Mucosa of descending colon (tissue), 3 donors: ENCODE results near the gene ELF5. TPM values are rescaled to one million over a fixed set of nuclear protein-coding genes. Genes with fewer than 3 reads are reported as not detected.

Source experiments
- ATAC-seq: fragments of 200-7000 bp; cut with Tn5 transposase; one replicate; pipeline ENCODE4 v1.9.1; 2020; ENCODE audit warnings: mild to moderate bottlenecking, moderate library complexity
- DNase-seq, 3 donors: peaks; one replicate each; pipeline ENCODE4 v3.0.0-alpha.2; 2020
- H3K36me3 ChIP-seq: fragments of 200-600 bp; one replicate; pipeline ENCODE4 v1.8.0; 2021; ENCODE audit warnings: low read depth, mild to moderate bottlenecking
- H3K4me1 ChIP-seq: fragments of 200-600 bp; one replicate; pipeline ENCODE4 v1.8.0; 2021; ENCODE audit warnings: low read depth, mild to moderate bottlenecking
- H3K4me3 ChIP-seq: fragments of 200-600 bp; one replicate; pipeline ENCODE4 v1.8.0; 2021; ENCODE audit warnings: mild to moderate bottlenecking
- H3K9me3 ChIP-seq: fragments of 200-600 bp; one replicate; pipeline ENCODE4 v1.8.0; 2021; ENCODE audit warnings: mild to moderate bottlenecking
- CTCF ChIP-seq: fragments of 200-600 bp; IDR thresholded peaks from one replicate; pipeline ENCODE4 v1.8.0; 2022; ENCODE audit warnings: antibody characterized with exemption, mild to moderate bottlenecking
- intact Hi-C, 2 donors: fragments of 100-400 bp; cut with DNase I in 1 of 2; cut with micrococcal nuclease in 1 of 2; formaldehyde crosslinking; loops; one replicate each; pipeline versions ENCODE4 v1.11.0 to v1.11.1; 2022; cut with DNase I, micrococcal nuclease
- total RNA-seq, 3 donors: library from RNA; stranded (reverse); fragmentation: NEBNext Ultra II Directional in 2 of 3; extraction: Animal tissue kit (Norgen Biotek cat#: 25700) in 2 of 3; gene quantifications; one replicate each; pipeline versions ENCODE4 v1.2.1 to v1.2.4, GENCODE V29; 2021 to 2023
- donor health status: DM: no; HTN: no; CAD: no; lungs with moderate emphysema.
- donor health status: DM: no; HTN: no; CAD: no.
- donor health status: DM: no; HTN: yes; CAD: no.

Gene ELF5
- total RNA-seq, 3 donors from 2014 or later, result not detected

DNA sequence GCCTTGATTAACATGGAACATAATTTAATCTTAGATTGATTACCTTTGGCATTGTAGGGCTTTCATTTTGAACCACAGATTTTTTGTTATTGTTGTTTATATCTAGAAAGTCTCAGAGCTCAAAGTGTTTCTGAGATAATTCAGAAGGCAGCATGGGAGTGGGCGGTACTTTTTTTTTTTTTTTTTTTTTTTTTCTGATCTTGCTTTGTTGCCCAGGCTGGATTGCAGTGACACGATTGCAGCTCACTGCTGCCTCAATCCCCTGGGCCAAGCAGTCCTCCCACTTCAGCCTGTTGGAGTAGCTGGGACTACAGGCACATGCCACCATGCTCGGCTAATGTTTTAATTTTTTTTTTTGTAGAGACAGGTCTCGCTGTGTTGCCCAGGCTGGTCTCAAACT lies 53.3 kb downstream of the ELF5 start:
- H3K9me3 ChIP-seq, result no peaks in the 10 kb centered on the region

GRCh38 chr11:34459507-34460162 lies 54.0 kb downstream of the ELF5 start:
- DNase-seq (no peak), ATAC-seq (no peak)
- TF ChIP-seq CTCF, result no peak
- Histone ChIP-seq H3K4me3 (no peak overlapping the region), H3K36me3 (peaks cover 16% of the 10 kb centered on the region), H3K9me3 (no peaks in the 10 kb centered on the region), H3K4me1 (no peaks in the 10 kb centered on the region)
- intact Hi-C loops, result no loop called here

More for the DNA sequence above, 53.3 kb downstream of the ELF5 start:
- peaks cover 16% of the 10 kb centered on the region for H3K36me3 ChIP-seq
- no peak for ATAC-seq
- DNase-seq, result no peak
- intact Hi-C loops, result no loop called here
- no peak for TF ChIP-seq CTCF
- H3K4me1 ChIP-seq, result no peaks in the 10 kb centered on the region
- H3K4me3 ChIP-seq, result no peak overlapping the region

DNA sequence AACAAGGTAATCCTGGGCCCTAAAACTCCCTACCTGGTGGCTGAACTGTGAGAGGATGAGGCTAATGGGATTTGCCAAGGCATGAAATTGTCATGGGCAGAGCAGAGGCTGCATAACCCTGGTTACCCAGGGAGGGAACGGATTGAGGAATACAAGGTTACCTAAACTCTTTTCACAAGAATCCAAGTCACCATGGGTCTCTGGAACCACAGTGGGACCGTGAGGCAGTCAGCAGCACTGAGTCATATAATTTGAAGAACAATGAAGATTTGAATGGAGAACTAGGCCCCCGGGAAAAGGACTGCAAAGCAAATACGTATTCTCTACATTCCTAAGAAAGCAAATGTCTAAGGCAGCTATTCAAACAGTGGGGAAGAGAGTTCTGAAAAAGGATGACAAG lies 55.1 kb downstream of the ELF5 start:
- Histone ChIP-seq H3K4me3 (no peak overlapping the region), H3K36me3 (peaks cover 16% of the 10 kb centered on the region), H3K4me1 (no peaks in the 10 kb centered on the region), H3K9me3 (no peaks in the 10 kb centered on the region)
- TF ChIP-seq CTCF, result no peak
- ATAC-seq (no peak), DNase-seq (no peak)
- intact Hi-C loops, result no loop called here

DNA sequence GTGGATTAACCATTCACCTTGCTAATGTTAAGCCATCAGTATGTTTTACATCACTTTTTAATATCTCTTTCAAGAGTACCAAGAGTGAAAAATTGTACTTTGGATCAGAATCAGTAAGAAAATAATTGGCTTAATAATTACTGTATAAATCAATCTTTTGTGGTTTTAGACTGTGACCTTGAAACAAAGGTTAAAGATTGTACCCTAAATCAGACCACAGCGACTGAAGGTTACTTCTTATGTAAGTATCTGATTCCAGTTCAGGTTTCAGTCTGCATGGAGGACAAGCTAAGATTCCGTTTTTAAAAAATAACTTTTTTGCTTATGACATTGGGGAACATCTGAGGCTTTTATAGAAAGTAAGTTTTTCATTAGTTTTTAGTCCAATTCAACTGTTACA lies 56.0 kb downstream of the ELF5 start:
- no peak for ATAC-seq
- TF ChIP-seq CTCF, result no peak
- intact Hi-C loops, result no loop called here

DNA sequence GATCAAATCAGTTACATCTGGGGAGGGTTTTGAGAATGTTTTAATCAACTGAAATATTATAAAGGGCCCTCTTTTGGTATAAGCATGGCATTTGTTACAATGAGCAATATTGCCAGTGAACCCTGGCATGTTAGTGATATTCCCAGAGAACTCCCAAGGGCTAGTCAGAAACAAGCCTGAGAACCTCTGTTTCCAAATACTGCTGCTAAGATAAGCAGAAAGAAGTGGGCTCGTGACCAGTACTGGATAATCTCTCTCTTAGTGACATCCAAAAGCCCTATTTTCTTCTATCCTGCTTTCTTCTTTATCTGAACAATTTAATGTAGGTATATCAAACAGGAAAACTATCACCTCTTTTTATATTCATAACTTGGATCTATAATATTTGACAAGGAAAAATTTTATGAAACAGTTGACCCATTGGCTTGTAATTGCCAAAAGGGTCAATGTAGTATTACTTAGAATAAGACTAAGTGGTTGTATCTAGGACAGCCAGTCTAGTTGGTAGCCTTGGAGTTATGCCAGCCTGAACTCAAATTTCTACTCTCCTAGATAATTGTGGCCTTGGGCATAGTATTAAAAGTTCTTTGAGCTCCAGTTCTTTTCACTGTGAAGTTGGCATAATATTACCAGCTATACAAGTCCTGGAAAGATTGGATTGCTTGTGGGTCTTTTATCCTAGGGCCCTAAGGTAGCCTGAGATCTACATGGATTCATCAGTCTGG lies 59.1 kb downstream of the ELF5 start:
- DNase-seq, result no peak
- no peak for ATAC-seq
- TF ChIP-seq CTCF, result no peak
- Histone ChIP-seq H3K9me3 (no peaks in the 10 kb centered on the region), H3K36me3 (peaks cover 34% of the 10 kb centered on the region), H3K4me3 (no peak overlapping the region), H3K4me1 (no peaks in the 10 kb centered on the region)
- intact Hi-C loops, result no loop called here

More for the DNA sequence above, 56.0 kb downstream of the ELF5 start:
- Histone ChIP-seq H3K4me1 (no peaks in the 10 kb centered on the region), H3K9me3 (no peaks in the 10 kb centered on the region), H3K36me3 (peaks cover 21% of the 10 kb centered on the region), H3K4me3 (no peak overlapping the region)
- no peak for DNase-seq
